ENCODE measurements around the gene KCNK2.

DNA sequence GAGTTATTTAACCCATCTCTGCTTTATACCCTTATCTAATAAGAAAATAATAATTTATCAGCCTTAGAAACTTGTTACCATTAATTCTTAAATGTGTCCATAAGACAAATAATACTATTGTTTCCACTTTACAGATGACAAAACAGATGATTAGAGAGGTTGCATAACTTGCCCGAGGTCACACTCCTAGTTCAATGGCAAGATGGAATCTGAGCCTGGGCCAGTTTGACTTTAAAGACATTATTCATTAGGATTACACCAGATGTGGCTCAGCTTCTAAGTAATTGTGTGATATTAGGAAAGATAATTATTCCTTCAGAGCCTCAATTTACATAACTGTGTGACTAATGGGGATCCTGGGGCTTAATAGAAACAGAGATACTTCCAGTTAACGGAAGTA is 42.3 kb upstream of the KCNK2 start:
- TF ChIP-seq, protein P1, sequence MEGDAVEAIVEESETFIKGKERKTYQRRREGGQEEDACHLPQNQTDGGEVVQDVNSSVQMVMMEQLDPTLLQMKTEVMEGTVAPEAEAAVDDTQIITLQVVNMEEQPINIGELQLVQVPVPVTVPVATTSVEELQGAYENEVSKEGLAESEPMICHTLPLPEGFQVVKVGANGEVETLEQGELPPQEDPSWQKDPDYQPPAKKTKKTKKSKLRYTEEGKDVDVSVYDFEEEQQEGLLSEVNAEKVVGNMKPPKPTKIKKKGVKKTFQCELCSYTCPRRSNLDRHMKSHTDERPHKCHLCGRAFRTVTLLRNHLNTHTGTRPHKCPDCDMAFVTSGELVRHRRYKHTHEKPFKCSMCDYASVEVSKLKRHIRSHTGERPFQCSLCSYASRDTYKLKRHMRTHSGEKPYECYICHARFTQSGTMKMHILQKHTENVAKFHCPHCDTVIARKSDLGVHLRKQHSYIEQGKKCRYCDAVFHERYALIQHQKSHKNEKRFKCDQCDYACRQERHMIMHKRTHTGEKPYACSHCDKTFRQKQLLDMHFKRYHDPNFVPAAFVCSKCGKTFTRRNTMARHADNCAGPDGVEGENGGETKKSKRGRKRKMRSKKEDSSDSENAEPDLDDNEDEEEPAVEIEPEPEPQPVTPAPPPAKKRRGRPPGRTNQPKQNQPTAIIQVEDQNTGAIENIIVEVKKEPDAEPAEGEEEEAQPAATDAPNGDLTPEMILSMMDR (IDR thresholded peaks at IDR 0.05; ENCODE audit: low read depth, low read length, poor library complexity, severe bottlenecking): no peak
- TF ChIP-seq EZH2phosphoT487 (IDR thresholded peaks at IDR 0.05; ENCODE audit: borderline replicate concordance, low read length): no peak
